C4-2B (cell line): ENCODE data around the gene SEPHS1.

ENCODE experiments used
- CTCF ChIP-seq: fragments of 450-650 bp; conservative IDR thresholded peaks from 2 replicates; pipeline ENCODE4 v1.5.1; 2017; ENCODE audit warnings: mild to moderate bottlenecking
- ZFX ChIP-seq: fragments of 450-650 bp; IDR thresholded peaks from 2 replicates; pipeline ENCODE4 v1.6.1; 2017

DNA sequence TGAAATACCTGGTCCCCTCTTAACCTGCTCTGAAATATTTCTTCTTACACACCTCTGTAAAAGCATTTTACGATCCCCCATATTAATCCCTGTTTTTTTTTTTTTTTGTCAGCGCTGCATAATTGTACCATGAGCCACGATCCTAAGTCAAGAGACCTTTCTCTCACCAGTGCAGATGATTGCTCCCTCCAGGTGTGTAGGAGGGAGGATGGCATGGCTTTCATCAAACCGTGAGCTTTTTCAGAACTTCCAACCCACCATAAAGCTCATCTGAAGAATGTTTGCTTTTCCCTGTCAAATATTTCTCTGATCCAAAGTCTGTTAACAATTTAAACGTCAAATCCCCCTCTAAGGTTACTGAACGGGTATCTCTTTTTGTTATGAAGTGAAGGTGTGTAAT is 28.2 kb upstream of the SEPHS1 start:
- no peak for TF ChIP-seq CTCF
- TF ChIP-seq ZFX: no peak
